Fibroblast of lung (primary cell): ENCODE measurements around the gene HEPN1.

Source experiments
- CTCF ChIP-seq, 2 donors: IDR thresholded peaks in 1 of 2; conservative IDR thresholded peaks in 1 of 2; 1 replicate in 1 of 2; 2 replicates in 1 of 2; pipeline ENCODE4 v1.5.1; 2011 to 2012; ENCODE audit warnings: low read length in 2 of 2, control low read depth in 1 of 2, inconsistent platforms in 1 of 2, low read depth in 1 of 2, mild to moderate bottlenecking in 1 of 2
- EZH2 ChIP-seq: IDR thresholded peaks from 2 replicates; pipeline ENCODE4 v1.5.1; 2012; ENCODE audit warnings: low read length, control low read depth, mild to moderate bottlenecking; ENCODE audit errors: missing control alignments

- TF ChIP-seq CTCF (conservative IDR thresholded peaks at IDR 0.05 in 1 of 2, IDR thresholded peaks at IDR 0.05 in 1 of 2; ENCODE audit: low read depth in 1 of 2, low read length in 2 of 2) = no peak
- TF ChIP-seq EZH2 = no peak
Observed at GRCh38 chr11:124902616-124903015, 16.4 kb upstream of the HEPN1 start.
